HG02610 (cell line): ENCODE measurements around the gene CLEC19A.

Experiments
- ATAC-seq: cut with Tn5 transposase; IDR thresholded peaks from one replicate; pipeline ENCODE4 v1.9.1; 2021; ENCODE audit warnings: mild to moderate bottlenecking, moderate library complexity; ENCODE audit not compliant: unreplicated experiment

Gene CLEC19A

DNA sequence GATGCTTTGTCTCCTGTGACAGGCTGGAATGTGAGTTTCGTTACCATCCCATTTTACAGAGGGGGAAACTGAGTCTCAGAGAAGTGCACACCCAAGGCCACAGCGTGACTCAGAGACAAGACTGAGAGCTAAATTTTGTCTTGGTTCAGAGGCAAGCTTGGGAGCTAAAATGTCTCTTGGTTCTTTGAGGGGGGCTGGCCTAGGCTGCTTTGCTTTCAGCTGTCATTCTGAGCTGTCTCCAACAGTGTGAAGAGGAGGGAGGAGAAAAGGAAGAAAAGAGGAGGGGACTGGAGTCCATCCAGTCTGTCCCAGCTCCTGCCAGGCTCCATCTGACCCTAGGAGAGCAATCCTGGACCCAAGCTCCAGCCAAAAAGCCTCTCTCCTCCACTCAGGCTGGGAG, at the start of gene CLEC19A:
TSS of gene CLEC19A (plus strand) at position 301 of the 400 bp plus-strand sequence. CDS start 121 bp downstream, outside the sequence.
- ATAC-seq, result no peak

DNA sequence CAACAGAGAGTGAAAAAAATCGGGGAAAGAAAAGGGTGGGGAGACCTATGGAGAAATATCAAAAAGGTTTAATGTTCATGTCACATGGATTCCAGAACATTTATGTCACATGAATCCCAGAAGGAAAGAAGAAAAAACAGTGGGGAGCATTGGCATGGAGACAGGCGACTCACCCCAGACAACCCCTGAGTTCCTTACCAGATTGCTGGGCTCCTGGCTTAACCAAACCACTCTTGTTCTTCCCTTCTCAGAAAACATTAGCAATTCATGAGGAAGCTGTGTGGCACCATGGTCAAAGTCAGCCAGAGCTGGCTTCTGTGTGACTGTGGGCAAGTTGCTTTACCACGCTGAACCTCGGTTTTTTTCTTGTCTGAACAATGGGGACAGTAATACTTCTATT, 49.6 kb upstream of the CLEC19A start:
- no peak for ATAC-seq

DNA sequence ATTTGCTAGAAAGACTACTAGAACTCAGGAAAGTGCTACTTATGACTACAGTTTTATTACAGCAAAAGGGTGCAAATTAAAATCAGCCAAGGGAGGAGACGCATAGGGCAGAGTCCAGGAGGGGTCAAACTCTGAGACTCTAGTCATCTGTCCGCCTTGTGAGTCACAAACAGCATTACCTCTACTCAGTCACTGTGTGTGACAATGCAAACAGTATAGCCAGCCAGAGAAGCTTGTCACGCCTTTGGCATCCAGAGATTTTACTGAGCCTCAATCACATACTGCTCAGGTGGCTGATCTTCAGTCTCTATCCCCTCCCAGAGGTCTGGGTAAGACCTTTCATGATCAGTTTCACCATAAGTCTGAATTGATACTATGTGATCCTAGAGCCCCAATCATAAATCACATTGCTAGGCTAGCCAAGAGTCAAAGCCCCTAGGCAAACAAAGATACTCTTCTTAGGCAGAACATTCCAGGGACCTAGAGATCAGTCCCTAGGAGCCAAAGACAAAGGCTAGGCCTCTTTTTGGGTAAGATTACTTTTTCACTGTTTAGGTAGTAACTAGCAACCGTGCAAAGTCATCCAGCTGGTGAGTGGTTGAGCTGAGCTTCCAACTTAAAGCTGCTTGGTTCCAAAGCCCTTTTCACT, 48.8 kb upstream of the CLEC19A start:
- ATAC-seq, result no peak

DNA sequence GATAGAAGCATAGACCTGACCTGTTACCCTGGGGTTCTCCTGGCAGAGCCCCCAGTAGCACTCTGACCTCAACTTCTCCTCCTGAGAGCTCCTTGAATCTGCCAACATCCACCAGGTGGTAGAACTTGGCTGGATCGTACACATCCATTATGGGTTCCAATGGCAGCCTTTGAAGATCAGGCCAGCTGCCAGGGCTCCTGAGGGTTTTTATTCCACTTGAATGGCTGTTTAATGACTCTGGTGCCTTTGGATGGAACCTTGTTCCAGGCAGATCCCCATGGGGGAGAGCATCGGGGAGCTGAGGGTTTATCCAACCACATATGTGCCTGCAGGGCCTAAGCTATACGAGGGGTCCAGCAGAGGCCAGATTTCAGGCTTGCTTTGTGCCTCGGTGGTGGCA, 47.1 kb upstream of the CLEC19A start:
- ATAC-seq, result no peak

DNA sequence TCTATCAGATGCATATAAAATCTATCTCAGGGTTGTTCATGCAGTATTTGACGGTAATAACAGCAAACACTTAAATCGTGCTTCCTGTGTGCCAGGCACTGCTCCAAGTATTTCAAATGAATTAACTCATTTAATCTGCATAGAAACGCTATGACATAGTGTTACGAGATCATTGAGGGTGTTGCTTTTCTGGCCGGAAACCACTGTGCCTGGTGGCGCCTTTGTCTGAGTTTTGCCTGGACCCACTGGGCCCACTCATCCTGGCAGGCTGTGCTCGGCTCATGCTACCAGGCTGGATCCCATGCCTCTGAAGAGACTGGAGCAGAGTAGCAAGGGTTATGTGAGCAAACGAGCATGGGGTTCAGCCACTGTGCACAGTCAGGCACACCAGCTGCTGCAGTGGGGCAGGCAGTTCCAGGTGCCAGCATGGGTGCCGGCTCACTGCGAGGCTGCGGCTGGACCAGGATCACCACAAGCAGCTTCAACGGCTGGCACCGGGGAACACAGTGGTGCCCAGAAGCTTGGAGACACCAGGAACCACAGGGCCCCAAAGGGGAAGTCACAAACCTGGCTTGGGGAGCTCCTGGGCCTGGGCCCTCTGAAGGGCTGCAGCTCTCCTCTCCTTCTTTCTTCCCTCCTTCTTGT, 45.9 kb upstream of the CLEC19A start:
- ATAC-seq, result no peak

DNA sequence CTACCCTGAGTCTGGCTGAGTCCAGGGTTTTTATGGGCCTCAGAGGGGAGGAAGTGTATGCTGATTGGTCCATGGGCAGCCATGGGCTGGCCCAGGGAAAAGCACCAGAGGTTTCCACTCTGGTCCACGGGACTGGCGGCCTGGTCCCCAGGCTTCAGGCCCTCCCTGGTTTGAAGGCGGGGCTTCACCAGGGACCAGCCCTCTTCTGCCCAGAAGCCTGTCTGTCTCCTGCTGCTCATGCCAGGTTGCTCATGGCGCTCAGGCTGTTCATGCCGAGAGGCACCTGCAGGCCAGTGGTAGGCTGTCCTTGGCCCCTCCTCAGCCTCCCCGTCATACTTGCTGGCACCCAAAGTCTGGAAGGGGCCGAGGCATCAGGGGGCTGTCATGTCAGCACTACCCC, 45.0 kb upstream of the CLEC19A start:
- ATAC-seq, result no peak

DNA sequence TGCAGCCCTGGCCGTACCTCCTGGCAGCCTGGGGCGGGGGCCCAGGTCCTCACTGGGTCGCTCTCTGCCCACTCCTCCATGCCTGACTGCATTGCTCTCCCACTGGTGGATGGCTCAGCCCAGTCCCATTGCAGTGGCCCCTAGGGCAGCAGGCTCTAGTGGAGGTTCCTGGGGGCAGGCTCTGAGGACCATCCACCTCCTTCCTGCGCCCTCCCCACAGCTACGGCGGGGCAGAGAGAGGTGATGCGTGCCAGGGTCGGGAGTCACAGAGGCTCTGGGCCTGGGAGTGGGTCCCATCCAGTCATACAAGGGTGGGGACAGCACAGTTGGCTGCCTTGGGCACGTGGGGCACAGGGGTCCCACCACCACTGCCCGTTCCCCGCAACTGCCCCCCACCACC, 44.0 kb upstream of the CLEC19A start:
- ATAC-seq, result no peak

DNA sequence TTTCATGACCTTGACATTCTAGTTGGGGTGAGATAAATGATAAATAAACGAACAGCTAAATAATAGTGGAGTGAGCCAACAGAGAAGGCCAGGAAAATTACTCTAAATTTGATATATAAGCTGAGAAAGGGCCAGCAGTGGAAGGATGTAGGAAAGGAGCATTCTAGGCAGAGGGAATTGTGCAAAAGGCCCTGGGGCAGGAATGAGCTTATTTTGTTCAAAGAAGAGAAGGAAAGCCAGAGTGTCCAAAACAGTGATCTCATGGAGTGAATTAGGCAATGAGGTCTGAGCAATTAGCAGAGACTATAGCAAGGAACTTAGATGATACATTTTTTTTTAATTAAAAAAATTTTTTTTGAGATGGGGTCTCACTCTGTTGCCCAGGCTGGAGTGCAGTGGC, 43.3 kb upstream of the CLEC19A start:
- no peak for ATAC-seq

DNA sequence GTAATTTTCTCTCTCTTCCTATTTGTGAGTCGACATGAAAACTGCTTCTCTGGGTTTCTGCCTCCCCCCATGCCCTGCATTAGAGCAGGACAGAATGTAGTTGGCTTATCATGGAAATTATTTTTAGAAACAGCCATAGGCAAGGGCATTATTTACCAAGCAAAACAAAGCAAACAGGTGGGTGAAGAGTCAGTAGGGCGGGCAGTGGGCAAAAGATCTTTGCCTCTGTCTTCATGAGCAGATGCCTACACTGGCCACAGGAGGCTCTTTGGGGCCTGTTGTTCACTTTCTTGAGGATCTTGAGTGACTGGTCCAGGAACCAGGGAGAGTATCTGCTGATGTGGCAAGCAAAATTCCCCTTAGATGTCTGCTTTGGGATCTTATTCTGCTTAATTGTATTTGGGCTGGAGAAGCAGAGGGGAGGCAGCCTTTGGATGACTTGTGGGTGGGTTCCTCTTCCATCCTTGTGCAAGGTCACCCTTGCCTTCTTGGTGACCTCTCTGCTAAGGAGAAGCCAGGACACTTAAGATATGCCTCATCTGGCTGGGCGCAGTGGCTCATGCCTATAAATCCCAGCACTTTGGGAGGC, 42.5 kb upstream of the CLEC19A start:
- ATAC-seq, result no peak

DNA sequence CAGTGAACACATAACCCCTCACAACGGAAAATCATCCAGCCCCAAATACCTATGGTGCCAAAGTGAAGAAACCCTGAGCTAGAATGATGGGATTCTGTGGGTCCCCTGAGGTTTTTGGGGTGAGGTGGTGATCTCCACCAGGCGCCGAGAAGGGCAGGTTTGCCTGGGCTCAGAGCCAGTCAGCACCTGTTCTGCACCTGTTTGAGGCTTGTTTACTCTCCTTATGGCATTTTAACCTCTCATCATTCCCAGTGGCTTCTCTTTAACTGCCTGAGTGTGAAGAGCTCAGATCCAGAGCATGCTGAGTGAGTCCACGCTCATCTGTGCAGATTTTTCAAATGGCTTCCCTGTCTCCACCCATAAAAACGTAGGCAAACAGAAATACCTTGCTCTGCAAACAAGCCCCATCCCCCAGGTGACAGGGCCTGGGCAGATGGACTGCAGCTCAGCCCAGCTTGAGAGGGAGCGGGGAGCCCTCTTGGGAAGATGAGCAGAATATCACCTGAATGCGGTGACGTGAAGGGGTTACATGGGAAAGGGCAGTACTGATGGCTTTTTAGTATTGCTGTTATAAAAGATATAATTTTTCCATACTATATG, 40.1 kb upstream of the CLEC19A start:
- ATAC-seq, result no peak

DNA sequence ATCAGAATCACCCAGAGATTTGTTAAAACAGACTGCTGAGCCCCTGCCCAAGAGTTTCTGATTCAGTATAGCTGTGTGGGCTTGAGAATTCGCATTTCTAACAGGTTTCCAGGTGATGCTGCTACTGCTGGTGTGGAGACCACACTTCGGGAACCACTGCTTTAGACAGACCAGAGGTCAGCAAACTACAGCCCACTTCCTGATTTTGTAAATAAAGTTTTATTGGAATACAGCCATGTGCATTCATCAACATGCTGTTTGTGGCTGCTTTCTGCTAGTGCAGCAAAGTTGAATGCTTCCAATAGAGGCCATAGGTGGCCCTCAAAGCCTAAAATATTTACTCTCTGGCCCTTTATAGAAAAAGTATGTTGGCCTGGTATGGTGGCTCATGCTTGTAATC, 32.6 kb upstream of the CLEC19A start:
- no peak for ATAC-seq

DNA sequence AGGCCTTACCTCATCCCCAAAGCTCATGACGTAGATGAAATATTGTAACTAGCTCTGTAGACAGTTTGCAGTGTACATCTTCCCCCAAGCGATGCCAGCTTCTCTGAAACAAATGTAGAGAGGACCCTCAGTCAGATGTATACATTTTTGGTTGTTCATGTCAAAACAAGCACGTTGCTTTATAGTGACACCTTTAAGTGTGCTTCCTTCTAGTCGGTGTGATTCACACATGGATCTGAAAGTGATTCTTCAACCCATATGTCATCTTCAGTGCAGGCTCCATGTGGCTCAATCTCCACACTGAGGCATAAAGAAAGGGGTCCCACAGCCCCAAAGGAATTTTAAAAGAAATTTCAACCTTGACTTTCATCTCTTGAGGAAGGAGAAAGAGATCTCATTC, 30.9 kb upstream of the CLEC19A start:
- no peak for ATAC-seq

DNA sequence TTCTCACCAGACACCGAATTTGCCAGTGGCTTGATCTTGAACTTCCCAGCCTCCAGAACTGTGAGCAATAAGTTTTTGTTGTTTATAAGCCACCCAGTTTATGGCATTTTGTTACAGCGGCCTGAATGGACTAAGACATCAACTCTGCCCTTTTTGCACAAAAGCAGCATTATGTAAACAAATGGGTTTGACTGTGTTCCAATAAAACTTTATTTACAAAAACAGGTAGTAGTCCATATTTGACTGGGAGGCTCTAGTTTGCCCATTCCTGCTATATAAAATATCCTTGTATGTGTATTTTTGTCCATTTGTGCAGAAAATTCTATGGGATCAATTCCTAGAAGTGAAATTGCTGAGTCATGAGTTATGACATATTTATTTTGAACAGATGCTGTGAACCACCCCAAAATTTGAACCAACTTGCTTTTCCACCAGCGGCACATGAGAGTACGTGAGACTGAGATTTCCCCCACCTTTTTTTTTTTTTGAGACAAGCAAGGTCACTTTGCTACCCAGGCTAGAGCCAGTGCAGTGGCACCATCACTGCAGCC, 21.3 kb upstream of the CLEC19A start:
- ATAC-seq, result no peak

DNA sequence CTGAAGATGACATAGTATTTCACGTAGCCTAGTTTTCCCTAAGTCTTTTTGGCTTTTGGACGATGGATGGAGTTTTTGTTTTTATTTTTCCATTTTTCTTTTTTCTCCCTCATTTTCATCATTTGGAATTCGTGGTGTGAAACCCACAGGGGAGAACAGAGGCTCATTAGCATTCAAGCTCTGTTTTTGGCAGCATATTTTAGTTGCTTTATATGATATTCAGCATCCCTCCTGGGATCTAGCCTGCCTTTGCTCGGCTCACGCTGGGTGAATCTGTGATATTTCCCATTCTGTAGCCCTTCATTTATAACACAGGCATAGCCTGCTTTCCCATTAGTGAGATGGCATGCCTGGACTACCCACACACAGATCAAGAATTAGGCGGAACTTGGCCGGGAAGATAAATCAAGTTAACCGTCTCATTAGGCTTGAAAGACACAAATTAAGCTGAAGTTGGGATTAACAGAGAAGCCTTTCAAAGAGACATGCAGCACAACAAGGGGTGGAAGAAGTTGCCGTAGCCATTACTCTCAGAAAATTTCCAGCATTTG, 20.1 kb upstream of the CLEC19A start:
- no peak for ATAC-seq

DNA sequence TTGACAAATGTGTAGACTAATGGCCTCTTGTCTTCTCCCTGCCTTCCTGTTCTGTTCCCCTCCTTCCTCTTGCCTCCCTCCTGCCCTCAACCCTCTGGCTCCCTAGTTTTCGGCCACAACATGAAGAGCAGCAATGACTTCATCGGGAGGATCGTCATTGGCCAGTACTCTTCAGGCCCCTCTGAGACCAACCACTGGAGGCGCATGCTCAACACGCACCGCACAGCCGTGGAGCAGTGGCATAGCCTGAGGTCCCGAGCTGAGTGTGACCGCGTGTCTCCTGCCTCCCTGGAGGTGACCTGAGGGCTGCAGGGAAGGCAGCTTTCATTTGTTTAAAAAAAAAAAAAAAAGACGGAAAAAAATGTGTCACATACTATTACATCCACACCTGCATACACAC, 18.8 kb upstream of the CLEC19A start:
- no peak for ATAC-seq

DNA sequence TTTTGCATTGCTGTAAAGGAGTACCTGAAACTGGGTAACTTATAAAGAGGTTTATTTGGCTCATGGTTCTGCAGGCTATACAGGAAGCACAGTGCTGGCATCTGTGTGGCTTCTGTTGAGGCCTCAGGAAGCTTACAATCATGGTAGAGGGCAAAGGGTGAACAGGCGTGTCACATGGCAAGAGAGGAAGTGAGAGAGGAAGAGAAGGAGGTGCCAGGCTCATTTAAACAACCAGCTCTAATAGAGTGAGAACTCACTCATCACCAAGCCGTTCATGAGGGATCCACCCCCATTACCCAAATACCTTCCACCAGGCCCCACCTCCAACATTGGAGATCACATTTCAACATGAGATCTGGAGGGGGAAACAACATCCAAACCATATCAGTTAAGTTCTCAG, 16.4 kb upstream of the CLEC19A start:
- no peak for ATAC-seq

DNA sequence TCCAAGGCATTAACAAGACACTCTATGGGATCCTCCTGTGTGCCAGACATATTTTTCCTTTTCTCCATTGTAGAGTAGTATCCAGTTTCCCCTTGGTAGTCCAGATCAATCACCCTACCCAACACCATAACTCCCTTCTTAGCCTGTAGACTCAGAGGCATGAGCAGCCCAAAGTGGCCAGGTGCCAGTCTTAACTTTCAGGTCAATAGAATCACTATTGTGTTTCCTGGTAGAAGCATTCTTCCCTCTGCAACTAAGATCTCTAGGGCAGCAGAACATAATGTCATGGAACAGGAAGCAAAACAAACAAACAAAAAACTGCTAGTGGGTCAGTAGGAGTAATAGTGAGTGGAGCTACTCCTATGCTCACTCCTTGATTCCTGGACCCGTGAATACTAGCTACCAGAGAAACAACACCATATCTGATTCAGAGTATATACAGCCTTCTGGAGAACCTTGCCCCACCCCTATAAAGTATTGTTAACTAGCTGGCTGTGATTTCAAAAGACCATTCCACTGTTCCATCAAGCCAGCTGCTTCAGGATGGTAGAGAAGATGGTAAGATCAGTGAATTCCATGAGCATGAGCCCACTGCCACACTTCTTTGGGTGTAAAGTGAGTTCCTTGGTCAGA, 11.2 kb upstream of the CLEC19A start:
- no peak for ATAC-seq

DNA sequence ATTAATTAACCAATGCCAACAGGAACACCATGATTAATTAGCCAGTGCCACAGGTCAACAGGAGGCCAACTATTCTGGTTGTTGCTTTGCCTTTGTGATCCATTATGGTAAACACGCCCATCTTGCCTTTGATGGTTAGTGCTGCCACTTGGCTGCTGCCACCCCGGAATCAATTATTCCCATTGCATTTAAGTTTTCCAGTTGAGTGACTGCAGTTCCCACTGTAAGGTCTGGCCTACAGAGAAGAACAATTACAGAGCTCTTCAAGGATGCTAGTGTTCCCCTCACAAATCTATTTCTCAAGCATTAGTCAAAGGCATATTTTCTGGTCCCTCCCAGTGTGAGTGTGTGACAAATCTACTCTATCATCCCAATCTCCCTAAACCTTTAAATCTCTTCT, 7.1 kb upstream of the CLEC19A start:
- no peak for ATAC-seq

DNA sequence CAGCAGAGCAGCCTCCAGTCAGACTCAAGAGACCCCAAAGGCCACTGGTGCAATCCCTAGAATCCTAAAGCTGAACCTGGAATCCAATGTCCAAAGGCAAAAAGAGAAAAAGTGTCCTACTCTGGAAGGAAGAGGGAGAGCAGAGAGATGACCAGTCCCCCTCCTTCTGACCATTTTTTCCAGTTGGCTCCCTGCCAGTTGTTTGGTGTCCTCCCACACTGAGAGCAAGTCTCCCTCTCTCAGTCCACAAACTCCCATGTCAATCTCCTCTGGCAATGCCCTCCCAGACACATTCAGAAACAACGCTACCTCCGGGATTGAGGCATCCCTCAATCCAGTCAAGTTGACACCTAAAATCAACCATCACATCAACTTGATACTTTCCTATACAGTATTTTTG, 4.3 kb upstream of the CLEC19A start:
- no peak for ATAC-seq

DNA sequence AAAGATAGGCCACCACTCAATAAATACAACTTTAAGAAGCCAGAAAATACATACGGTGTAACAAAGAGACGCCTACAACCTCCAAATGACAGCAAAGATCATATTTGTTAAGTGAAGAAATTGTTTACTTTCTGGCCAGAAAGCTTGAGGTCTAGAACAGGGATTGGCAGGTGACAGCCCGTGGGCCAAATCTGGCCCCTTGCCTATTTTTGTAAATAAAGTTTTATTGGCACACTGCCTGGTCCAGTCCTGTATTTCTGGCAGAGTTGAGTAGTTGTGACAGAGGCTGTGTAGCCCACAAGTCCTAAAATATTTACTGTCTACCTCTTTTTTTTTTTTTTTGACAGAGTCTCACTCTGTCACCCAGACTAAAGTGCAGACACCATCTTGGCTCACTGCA, 3.4 kb upstream of the CLEC19A start:
- no peak for ATAC-seq

DNA sequence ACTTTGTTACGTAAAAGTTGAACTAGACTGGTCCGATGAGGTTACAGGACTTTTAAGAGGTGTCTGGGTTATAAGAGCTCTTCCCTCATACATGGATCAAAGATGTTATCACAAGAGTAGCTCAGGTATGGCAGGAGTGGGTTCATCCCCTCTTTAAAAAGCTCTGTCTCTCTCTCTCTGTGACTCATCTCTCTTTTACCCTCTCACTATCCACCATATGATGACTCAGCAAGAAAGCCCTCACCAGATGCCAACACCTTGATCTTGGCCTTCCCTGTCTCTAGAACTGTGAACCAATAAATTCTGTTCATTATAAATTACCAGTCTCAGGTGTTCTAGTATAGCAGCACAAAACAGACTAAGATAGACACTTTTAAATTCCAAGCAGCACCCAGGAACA, 1.9 kb upstream of the CLEC19A start:
- ATAC-seq, result no peak
